ENCODE measurements around the gene METRNL.

GRCh38 chr17:83101805-83102480, 22.5 kb downstream of the METRNL start:
- TF ChIP-seq POLR2AphosphoS5 (IDR thresholded peaks at IDR 0.05; ENCODE audit: low read depth, low read length) (no peak), REST (IDR thresholded peaks at IDR 0.05; ENCODE audit: insufficient read depth in 1 of 2, low read depth in 2 of 2, low read length in 1 of 2) (no peak), TCF7L2 (IDR thresholded peaks at IDR 0.05; ENCODE audit: low read depth, low read length) (no peak), SIN3A (IDR thresholded peaks at IDR 0.05; ENCODE audit: borderline replicate concordance, insufficient read depth, low read depth, low read length) (no peak)
- TF ChIP-seq, protein P1, sequence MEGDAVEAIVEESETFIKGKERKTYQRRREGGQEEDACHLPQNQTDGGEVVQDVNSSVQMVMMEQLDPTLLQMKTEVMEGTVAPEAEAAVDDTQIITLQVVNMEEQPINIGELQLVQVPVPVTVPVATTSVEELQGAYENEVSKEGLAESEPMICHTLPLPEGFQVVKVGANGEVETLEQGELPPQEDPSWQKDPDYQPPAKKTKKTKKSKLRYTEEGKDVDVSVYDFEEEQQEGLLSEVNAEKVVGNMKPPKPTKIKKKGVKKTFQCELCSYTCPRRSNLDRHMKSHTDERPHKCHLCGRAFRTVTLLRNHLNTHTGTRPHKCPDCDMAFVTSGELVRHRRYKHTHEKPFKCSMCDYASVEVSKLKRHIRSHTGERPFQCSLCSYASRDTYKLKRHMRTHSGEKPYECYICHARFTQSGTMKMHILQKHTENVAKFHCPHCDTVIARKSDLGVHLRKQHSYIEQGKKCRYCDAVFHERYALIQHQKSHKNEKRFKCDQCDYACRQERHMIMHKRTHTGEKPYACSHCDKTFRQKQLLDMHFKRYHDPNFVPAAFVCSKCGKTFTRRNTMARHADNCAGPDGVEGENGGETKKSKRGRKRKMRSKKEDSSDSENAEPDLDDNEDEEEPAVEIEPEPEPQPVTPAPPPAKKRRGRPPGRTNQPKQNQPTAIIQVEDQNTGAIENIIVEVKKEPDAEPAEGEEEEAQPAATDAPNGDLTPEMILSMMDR (IDR thresholded peaks at IDR 0.05): no peak

All from Panc1 (cell line).